GM21717 (cell line): ENCODE results near the gene ZC3HAV1L.
"Not testable (repeated sequence)": the region's sequence is repeated elsewhere in the genome, so short reads cannot be mapped to it uniquely, and the experiment has no call there.

ENCODE experiments used
- ATAC-seq: cut with Tn5 transposase; IDR thresholded peaks from one replicate; pipeline ENCODE4 v1.9.1; 2021; ENCODE audit warnings: mild to moderate bottlenecking, moderate library complexity; ENCODE audit not compliant: unreplicated experiment

The ZC3HAV1L gene

GRCh38 chr7:139023076-139023475 is 12.8 kb downstream of the ZC3HAV1L start:
- ATAC-seq = no peak

DNA sequence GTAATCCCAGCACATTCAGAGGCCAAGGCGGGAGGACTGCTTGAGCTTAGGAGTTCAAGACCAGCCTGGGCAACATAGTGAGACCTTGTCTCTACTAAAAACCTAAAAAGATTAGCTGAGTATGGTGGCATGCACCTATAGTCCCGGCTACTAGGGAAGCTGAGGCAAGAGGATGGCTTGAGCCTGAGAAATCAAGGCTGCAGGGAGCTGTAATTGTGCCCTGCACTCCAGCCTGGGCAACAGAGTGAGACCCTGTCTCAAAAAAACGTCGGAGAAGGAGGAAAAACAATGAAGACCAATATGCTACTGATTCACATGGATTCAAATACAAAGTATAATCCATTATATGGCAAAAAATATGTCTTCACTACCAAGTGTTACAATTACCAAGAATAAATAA is 13.6 kb downstream of the ZC3HAV1L start:
- ATAC-seq = no peak

DNA sequence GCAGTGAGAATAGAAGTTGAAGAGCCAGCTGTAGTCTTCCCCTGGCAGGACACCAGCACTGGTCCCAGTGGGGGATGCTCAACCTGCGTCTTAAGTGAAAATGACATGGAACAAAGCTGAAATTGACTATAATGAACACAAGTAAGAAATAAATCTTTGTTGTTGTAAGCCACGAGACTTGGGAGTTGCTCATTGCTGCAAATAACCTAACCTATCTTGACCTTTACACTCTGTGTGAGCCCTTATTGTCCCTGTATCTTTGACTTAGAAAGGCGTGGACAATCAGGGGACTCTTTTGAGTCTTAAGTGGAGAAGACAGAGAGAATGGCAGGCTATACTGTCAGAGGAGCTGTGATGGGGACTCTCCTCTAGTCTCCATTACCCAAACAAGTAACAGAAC is 16.9 kb downstream of the ZC3HAV1L start:
- ATAC-seq = no peak

DNA sequence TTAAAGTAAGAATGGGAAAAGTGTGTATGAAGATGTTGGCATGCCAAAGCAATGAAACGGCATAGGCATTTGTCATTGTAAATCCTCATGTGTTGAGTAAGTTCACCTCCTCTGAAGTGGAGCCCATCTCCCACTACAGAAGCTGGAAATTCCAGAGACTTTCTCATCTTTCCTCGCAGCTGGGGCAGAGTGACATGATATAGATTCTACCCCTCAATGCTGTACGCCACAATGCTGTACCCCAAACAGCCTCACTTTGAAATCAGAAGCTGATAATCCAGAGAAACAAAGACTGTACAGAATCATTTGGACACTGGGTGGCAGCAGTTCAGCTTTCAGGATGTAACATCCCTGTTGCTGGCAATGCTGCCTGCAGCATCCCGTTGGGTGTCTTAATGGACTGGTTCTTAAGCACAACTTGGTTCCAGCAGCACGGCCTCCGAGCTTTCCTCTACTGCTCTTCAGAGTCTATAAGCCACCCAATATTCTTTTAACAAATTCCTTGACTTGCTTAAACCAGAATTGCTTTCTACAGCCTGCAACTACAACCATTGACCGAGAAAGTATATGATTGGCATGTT is 18.8 kb downstream of the ZC3HAV1L start:
- peak; percentile 85 for ATAC-seq

GRCh38 chr7:139011373-139011772 is 24.5 kb downstream of the ZC3HAV1L start:
- no peak for ATAC-seq

DNA sequence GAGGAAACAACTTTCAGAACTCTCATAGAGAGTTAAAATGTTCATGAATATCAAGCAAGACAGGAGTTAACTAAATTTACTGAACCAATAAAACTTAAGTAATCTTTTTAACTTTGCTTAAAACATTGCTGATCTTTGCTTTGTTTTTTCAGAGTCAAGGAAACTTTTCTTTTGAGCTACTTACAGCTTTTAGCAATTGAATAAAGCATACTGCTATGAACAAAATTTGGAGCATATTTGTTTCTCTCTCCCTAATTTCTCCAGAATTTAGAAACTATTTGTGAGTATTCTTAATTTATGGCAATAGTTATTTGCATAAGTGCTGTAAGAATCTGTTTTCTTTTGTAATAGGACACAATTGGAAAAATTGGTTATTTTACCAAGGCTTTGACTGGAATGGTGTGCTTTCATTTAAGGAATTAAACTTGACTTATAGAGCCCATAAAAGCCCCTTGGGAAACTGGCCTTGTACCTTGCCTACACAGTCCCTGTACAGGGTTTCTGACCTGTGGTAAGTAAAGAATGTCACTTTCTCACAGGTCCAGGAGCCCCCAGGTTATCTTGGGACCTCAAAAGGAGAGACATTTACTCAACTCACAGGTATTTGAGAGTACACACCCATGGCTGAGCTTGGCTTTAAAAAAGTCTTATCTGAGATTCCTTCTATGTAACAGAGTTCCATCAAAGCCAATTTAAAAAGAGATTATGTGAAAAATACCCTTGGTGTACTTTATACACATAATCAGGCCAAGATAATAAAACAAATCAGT is 31.3 kb downstream of the ZC3HAV1L start:
- ATAC-seq = no peak

- ATAC-seq = no peak
Observed at GRCh38 chr7:138999414-138999813, 36.4 kb downstream of the ZC3HAV1L start.

DNA sequence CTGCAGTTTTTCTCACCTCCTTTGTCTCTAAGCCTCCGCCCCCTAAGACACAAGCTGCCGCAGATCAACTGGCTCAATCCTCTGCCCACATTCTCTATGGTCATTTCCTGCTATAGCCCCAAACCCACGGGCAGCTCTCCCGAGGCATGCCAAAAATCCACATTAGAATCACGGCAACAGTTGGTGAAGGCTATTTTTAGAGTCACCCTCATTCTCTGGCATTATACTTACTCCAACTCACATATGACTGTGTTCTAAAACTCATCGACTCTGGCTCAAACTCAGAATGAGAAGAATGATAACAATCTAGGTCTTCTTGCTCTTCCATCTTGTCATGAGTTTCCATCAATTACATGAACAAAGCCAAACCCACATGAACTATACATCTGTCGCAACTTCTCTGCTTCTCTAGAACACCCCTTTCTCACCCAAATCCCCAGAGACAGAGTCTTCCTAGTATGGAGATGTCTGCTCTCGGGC is 43.8 kb downstream of the ZC3HAV1L start:
- no peak for ATAC-seq

DNA sequence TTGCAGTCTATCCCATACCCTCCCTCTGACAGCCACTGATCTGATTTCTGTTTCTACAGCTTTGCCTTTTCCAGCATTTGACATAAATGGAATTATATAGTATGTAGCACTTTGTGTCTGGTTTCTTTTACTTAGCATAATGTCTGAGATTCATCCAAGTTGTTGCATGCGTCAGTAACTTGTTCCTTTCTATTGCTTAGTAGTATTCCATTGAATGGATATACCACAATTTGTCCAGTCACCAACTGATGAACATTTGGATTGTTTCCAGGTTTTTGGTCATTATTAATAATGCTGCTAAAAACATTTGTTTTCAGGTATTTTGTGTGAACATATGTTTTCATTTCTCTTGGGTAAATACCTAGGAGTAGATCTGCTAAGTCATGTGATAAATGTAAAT is 48.2 kb downstream of the ZC3HAV1L start:
- ATAC-seq = no peak

DNA sequence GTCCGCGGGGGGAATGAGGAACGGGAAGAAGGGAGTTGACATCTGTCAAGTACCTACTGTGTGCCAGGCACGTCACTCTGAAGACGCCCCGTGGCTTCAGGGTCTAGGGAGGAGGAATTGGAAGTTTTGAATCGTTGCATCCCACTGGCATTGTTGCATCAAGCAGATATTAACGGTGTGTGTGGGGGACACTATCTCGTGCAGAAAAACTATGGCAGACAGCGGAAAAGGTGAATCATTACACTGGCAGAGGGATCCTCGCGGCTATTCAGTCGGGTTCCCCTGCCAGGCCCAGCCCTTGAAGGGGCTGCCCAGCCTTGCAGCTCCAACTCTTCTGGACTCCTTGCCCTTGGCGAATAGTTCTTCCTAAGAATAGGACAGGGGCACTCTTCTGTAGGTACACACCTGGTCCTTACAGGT is 53.6 kb downstream of the ZC3HAV1L start:
- ATAC-seq = no peak

DNA sequence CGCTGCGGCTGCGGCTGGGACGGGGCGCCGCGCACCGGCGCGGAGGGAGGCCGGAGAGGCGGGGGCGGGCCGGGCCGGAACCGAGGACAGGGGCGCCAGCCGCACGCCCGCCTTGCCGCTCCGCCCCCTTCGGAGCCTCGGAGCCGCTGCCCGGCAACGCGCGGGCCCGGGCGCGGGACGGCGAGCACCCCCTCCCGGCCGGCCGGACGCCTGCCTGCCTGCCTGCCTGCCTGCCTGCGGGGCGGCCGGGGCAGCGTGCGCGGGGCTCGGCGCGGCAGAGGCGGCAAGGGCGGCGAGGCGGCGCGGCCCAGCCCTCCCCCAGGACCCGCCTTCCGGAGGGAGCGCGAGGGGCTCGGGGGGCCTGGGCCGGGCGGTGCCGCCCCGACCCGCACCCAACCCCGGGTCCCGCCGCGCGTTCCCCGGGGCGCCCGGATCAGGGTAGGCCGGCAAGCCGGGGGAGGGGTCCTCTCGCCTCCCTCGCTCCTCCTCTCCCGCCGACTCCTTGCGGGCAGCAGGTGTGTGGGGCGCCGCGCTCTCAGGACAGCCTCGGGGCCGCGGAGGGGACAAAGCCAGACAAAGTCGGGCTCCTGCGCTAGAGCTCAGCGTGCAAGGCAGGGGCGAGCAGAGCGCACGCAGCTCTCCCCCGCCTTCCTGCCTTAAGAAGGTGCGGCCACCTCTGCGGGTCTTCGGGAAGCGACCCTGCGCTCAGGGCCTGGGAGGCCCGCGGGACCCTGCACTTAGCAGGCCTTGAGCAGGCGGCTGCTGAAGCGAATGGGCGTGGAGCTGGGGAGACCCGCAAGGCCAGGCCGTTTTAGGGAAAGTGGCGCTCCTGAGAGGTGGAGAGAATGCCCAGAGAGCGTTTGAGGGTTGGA is 54.3 kb downstream of the ZC3HAV1L start, which contains the start of gene KIAA1549:
Gene KIAA1549, minus strand, starts transcription at position 58 of the 872 bp plus-strand sequence. CDS start 120 bp downstream, outside the sequence.
- ATAC-seq = peak; percentile 86

GRCh38 chr7:138980563-138981291 is 55.1 kb downstream of the ZC3HAV1L start:
- ATAC-seq = peak; percentile 46

DNA sequence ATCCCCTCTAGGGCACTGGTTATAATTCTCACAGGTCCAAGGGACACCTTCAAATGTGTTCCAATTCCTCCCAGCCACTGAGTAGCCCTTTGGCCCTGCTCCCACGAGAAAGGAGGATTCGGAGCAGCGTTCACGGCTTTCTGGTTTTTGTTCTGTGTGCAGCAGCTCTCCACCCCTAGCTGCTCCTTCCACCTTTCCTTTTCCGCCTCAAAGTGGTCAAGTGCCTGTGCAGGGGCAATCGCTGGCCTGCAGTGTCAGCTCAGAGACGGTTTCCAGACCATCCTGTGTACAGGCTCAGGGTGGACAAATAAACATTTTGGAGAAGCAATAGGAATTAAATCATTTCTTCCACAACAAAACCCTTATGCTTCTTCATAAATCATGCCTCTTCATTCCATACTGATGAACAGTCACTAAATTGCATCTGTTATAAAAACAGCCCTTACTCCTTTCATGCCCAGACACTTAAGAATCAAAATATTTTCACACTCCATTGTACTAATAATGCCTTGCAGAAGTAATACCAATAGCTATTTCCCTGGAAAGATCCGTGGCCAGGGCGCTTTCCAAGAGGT is 55.8 kb downstream of the ZC3HAV1L start:
- ATAC-seq = no peak

- no peak for ATAC-seq
Observed at GRCh38 chr7:138979226-138979979, 56.4 kb downstream of the ZC3HAV1L start.

GRCh38 chr7:138978541-138979184 is 57.2 kb downstream of the ZC3HAV1L start:
- no peak for ATAC-seq

GRCh38 chr7:138976161-138976560 is 59.7 kb downstream of the ZC3HAV1L start:
- not testable (repeated sequence) for ATAC-seq
